HG03064 (cell line): ENCODE results near the gene TPO.
"Not testable (repeated sequence)": the region's sequence is repeated elsewhere in the genome, so short reads cannot be mapped to it uniquely, and the experiment has no call there.

Experiments used
- ATAC-seq: cut with Tn5 transposase; IDR thresholded peaks from one replicate; pipeline ENCODE4 v1.9.1; 2021; ENCODE audit warnings: low read depth; ENCODE audit not compliant: unreplicated experiment

Gene TPO

GRCh38 chr2:1403565-1403964 is 9.7 kb upstream of the TPO start:
- no peak for ATAC-seq

DNA sequence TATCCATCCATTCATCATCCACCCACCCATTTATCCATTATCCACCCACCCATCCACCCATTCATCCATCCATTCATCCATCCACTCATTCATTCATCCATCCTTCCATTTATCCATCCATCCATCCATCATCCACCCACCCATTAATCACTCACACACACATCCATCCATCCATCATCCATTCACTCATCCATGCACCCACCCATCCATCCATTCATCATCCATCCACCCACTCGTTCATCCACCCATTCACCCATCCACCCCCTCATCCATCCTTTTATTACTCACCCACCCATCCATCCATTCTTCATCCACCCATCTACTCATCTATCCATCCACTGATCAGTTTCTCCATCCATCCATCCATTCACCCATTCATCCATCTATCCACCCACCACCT is 8.1 kb upstream of the TPO start:
- ATAC-seq = no peak

GRCh38 chr2:1405967-1406366 is 7.3 kb upstream of the TPO start:
- no peak for ATAC-seq

DNA sequence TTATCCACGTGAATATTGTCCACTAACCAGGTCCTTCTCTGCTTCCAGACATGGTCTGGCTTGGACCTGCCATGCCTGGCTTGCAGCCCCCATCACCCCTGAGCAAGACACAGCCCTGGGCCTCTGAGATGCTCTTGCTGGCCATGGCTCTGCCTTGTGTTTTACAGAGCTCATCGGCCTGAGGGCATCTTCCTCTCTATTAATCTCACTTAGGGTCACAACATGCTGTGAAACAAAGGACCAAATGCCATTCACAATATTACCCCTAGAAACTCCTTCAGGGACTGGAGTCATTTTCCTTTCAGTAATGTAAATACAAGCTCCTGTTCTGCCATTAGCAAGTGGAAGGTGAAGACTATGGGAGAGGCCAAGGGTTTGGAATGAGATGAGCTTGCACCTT is 6.8 kb upstream of the TPO start:
- no peak for ATAC-seq

DNA sequence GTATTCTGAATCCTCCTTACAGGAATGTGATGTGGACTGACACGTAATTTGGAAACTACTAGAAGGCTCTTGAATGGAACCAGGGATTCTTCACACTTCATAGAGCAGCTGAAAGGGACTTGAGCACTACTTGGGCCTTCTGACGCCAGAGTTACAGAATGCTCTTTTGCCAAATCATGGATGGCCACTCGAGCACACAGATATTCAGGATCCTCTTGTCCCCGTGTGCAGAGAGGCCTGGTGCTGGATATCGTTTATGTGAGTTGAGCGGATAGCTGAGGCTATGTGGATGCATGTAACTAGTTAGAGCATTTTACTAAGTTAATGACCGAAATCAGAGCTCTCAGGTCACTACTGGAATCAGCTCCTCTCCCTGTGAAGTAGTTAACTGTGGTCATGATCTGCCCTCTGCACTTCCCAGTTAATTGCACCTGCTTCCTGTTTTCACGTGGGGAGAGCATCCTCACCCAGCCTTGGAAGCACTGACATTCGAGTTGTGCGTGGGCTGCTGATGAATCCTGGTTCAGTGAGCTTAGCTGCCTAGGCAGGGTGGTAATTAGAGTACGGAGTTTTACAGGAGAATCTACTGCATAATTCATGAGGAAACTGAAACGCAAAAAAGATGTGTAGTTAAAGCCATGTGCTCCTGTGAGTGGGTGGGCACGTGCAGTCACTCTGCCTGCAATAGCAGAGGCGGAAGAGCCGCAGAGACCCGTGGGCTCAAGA is 5.2 kb upstream of the TPO start:
- no peak for ATAC-seq

GRCh38 chr2:1414121-1414520 is 858 bp downstream of the TPO start:
- no peak for ATAC-seq

DNA sequence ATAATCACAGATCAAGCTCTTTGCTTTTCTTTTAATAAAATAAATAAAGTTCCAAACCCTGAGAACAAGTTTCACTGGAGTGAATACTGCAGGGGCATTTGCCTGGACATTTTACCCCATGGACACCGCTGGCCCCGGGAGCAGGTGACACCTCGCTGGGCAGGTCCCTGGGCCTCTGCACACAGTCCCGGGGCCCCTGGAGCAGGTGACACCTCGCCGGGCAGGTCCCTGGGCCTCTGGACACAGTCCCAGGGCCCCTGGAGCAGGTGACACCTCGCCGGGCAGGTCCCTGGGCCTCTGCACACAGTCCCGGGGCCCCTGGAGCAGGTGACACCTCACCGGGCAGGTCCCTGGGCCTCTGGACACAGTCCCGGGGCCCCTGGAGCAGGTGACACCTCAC is 1.6 kb downstream of the TPO start:
- ATAC-seq = not testable (repeated sequence)

GRCh38 chr2:1415501-1415900 is 2.2 kb downstream of the TPO start:
- ATAC-seq = no peak

DNA sequence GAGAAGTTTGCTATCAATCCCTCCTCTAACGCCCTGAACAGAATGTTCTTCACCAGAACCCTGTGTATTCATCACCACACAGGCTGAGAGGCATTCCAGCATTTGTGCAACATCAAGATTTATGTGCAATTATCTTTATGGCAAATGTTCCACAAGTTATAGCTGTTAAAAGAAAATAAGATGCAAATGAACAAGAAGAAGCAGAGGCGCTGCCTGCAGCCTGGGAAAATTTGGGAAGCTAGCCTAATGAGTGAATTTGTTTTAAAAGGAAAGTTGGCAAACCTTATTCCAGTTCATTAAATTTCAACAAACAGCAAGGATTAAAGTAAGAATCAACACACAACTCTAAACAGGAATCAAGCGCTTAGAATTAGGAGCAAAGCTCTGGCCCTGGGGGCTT is 5.3 kb downstream of the TPO start:
- ATAC-seq = no peak

GRCh38 chr2:1420746-1421480 is 7.7 kb downstream of the TPO start:
- no peak for ATAC-seq

DNA sequence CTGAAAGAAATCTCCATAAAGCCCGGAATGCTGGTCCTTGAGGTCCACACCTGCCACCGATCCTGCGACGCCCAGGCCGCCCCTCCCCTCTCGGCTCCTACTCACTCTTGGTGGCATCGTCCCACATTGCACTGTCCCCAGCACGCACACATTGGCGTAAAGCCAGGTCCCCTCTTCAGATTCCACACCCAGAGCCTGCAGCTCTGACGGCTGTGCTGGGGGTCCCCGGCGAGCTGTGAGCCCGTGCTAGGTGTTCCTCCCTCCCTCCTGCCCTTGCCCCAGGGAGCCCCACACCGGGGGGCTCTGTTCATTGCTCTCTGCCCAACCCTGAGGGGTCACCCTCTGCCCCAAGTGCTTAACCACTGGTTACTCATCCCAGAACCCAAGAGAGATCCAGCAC is 8.5 kb downstream of the TPO start:
- no peak for ATAC-seq

GRCh38 chr2:1422131-1422530 is 8.9 kb downstream of the TPO start:
- ATAC-seq = no peak

DNA sequence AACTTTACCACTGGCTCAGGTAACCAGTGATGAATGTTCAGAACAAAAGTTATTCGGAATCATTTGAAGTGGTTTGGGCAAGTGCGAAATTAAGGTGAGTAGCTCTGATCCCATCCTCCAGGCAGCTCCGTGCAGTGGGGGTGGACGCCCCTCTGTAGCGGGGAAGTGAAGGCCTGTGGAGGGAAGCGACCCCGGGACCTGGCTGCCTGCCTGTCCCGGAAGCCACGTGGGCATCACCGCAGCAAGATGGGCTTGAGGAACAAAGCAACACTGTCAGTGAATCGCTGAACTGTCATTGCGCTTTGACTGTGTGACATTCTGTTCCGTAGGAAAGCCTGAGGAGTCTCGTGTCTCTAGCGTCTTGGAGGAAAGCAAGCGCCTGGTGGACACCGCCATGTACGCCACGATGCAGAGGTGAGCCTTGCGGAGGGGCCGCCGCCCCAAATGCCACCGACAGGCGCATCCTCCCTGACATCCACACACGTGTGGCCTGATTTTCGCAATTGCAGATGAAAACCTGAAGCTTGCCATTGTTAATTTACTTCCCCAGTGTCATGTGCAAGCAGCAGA is 9.5 kb downstream of the TPO start:
- no peak for ATAC-seq

- ATAC-seq = no peak
Measured at GRCh38 chr2:1427086-1427485, 13.8 kb downstream of the TPO start.

- no peak for ATAC-seq
Measured at GRCh38 chr2:1429895-1430294, 16.6 kb downstream of the TPO start.

- no peak for ATAC-seq
Measured at GRCh38 chr2:1430491-1430890, 17.2 kb downstream of the TPO start.

- ATAC-seq = no peak
Measured at GRCh38 chr2:1431886-1432400, 18.7 kb downstream of the TPO start.

DNA sequence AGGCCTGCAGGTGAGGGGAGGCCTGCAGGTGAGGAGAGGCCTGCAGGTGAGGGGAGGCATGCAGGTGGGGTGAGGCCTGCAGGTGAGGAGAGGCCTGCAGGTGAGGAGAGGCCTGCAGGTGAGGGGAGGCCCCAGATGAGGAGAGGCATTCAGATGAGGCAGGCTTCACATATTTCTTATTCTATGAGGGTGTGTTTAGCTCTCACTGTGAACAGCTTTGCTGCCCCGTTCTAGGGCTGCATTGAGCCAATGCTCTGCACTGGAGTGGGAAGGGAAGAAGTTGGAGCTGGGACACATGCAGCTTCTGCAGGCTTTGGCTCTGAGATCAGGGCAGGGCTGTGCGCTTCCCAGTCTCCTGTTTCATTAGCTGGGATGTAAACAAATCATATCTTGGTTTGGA is 19.5 kb downstream of the TPO start:
- ATAC-seq = no peak

DNA sequence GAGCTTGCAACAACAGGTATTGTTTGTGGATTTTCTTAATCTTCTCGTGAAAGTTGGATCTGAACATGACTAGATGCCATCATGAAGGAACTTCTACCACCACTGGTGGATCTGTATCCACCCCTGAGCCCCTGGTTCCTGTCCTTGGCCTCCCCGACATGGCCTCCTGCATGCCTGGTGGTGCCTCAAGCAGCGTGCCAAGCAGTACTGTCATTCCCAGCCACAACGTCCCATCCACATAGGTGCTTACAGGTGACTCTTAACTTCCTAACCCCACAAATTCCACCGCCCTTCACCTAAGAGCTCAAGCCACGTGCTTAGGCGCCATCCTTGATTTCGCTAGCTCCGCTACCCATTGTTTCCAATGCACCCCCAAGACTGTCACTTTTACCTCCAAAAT is 23.1 kb downstream of the TPO start:
- ATAC-seq = no peak

- no peak for ATAC-seq
Measured at GRCh38 chr2:1437101-1437500, 23.8 kb downstream of the TPO start.

DNA sequence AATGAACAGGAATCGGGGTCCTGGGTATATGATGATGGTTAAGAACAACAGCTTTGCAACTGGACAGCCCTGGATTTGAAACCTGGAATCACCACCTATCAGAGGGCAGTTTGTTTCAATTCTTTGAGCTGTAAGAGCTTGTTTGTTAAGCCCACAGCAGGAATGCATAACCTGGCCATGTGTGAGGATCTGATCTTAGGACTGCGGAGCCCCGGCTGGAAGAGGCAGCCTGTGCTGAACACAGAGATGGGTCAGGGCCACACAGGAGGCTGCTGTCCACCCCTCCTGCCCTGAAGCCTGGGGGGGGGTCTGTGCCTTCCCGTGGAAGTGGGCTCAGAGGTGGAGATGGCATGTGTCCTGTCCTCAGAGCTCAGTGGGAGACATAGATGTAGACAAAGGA is 24.3 kb downstream of the TPO start:
- ATAC-seq = no peak

GRCh38 chr2:1438972-1439371 is 25.7 kb downstream of the TPO start:
- no peak for ATAC-seq
